HG02973 (cell line): ENCODE results near the gene LRRC47.
A peak's percentile ranks its signal among the peaks of the same experiment; 100 is the strongest.
"Not testable (repeated sequence)": the region's sequence is repeated elsewhere in the genome, so short reads cannot be mapped to it uniquely, and the experiment has no call there.

ENCODE experiments used
- ATAC-seq: cut with Tn5 transposase; IDR thresholded peaks from one replicate; pipeline ENCODE4 v1.9.1; 2021; ENCODE audit warnings: moderate library complexity; ENCODE audit not compliant: unreplicated experiment

The LRRC47 gene

GRCh38 chr1:3750741-3751140 lies 45.6 kb downstream of the LRRC47 start:
- ATAC-seq = no peak

- no peak for ATAC-seq
Measured at GRCh38 chr1:3749512-3749911, 46.8 kb downstream of the LRRC47 start.

- not testable (repeated sequence) for ATAC-seq
Measured at GRCh38 chr1:3748316-3748900, 47.9 kb downstream of the LRRC47 start.

- ATAC-seq = no peak
Measured at GRCh38 chr1:3747903-3748302, 48.4 kb downstream of the LRRC47 start.

GRCh38 chr1:3747522-3747848 lies 48.8 kb downstream of the LRRC47 start:
- no peak for ATAC-seq

GRCh38 chr1:3746830-3747521 lies 49.3 kb downstream of the LRRC47 start:
- peak; percentile 85 for ATAC-seq

GRCh38 chr1:3746389-3746829 lies 49.9 kb downstream of the LRRC47 start:
- no peak for ATAC-seq

GRCh38 chr1:3745590-3746381 lies 50.5 kb downstream of the LRRC47 start:
- ATAC-seq = no peak

- ATAC-seq = no peak
Measured at GRCh38 chr1:3745071-3745470, 51.2 kb downstream of the LRRC47 start.

GRCh38 chr1:3744646-3745045 lies 51.7 kb downstream of the LRRC47 start:
- no peak for ATAC-seq

- no peak for ATAC-seq
Measured at GRCh38 chr1:3743826-3744225, 52.5 kb downstream of the LRRC47 start.

- no peak for ATAC-seq
Measured at GRCh38 chr1:3743421-3743820, 52.9 kb downstream of the LRRC47 start.

- no peak for ATAC-seq
Measured at GRCh38 chr1:3742439-3743298, 53.6 kb downstream of the LRRC47 start.

- no peak for ATAC-seq
Measured at GRCh38 chr1:3741566-3742438, 54.5 kb downstream of the LRRC47 start.

GRCh38 chr1:3740752-3741151 lies 55.5 kb downstream of the LRRC47 start:
- ATAC-seq = no peak

- no peak for ATAC-seq
Measured at GRCh38 chr1:3740042-3740441, 56.3 kb downstream of the LRRC47 start.

- no peak for ATAC-seq
Measured at GRCh38 chr1:3738943-3739342, 57.4 kb downstream of the LRRC47 start.

- no peak for ATAC-seq
Measured at GRCh38 chr1:3736708-3737107, 59.6 kb downstream of the LRRC47 start.

- no peak for ATAC-seq
Measured at GRCh38 chr1:3736131-3736561, 60.2 kb downstream of the LRRC47 start.

- no peak for ATAC-seq
Measured at GRCh38 chr1:3735688-3736087, 60.6 kb downstream of the LRRC47 start.
